ENCODE data around the gene GNAQ.
"Not testable (repeated sequence)": the region's sequence is repeated elsewhere in the genome, so short reads cannot be mapped to it uniquely, and the experiment has no call there.

GNAQ gene

DNA sequence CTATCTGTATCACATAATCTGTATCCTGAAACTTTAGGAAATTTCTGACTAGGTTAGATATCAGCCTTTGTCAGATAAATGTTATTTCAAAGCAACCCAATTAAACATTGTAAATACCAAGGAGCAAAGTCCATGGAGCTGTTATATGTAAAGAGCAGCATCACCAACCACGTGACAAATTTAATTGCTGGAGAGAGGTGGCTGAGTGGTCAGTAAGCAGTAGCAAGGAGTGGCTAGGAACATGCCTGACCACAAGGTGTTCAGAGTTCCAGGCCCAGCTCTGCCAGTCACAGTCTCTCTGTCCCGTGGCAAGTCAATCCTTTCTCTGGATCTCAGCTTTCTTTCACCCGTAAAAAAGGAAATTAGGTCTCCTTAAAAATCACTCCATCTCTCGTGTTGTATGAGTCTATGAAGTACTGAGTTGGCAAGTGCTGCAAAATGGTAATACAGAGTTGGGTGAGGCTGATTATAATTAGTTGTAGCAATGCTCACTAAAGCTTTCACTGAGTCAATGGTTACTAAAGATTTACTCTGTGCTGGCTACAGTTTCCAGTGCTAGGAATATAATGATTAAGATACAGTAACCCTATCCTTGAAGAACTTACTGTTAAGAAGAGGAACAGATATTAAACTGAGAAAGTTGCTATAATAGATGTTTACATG is 166.1 kb downstream of the GNAQ start:
- DNase-seq = no peak

GRCh38 chr9:77864211-77864889 is 167.3 kb downstream of the GNAQ start:
- no peak for DNase-seq

- not testable (repeated sequence) for DNase-seq
Measured at GRCh38 chr9:77863638-77864037, 168.0 kb downstream of the GNAQ start.

DNA sequence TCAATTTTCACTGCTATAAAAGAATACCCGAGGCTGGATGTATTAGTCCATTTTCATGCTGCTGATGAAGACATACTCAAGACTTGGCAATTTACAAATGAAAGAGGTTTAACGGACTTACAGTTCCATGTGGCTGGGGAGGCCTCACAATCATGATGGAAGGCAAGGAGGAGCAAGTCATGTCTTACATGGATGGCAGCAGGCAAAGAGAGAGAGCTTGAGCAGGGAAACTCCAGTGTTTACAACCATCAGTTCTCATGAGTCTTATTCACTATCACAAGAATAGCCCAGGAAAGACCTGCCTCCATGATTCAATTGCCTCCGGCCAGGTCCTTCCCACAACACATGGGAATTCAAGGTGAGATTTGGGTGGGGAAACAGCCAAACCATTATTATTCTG is 170.7 kb downstream of the GNAQ start:
- DNase-seq = not testable (repeated sequence)

DNA sequence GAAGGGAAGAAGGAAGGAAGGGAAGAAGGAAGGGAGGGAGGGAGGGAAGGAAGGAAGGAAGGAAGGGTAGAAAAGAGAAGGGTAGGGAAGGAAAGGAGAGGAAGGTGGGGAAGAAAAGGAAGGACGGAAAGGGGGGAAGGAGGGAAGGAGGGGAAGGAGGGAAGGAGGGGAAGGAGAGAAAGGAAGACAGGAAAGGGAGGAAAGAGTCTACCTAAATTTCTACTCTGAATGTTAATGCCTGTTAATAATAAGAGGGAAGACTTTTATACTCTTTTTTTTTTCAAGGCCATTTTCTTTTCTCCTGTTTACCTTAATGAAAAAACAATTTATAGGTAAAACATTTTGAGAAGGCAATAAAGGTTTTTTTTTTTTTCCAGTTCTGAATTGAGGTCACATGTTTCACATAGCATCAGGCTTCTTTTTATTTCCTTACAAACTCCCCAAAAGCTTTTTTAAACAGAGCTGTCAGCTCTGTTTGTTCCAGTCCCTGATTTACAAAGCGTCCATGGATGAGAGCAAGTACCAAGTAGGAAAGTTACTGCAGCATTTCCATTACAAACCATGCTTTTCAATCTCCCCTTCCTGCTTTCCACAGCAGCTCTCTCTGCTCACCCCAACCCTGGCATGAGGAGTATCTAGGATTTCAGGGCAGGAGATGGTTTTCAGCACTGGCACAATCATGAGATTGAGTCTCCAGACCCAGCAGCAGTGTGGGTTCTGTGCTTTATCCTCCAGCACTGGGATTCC is 173.9 kb downstream of the GNAQ start:
- no peak for DNase-seq

DNA sequence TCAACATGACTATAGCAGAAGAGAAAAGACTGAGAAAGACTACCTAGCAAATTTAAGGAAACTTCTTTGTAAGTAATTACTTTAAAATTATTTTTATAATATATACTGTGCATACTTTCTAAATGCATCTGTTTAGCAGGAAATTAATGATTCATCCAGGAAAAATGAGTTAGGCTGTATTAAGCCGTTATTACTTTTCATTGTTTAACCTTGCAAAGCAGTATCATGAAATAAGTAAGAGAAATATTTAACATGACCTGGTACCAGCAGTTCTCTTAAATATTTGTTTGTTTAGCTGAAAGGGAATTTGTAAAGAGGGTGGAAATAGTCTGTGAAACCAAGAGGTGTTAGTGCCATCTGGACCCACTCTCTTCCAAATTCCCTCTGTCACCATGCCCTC is 175.0 kb downstream of the GNAQ start:
- no peak for DNase-seq

DNA sequence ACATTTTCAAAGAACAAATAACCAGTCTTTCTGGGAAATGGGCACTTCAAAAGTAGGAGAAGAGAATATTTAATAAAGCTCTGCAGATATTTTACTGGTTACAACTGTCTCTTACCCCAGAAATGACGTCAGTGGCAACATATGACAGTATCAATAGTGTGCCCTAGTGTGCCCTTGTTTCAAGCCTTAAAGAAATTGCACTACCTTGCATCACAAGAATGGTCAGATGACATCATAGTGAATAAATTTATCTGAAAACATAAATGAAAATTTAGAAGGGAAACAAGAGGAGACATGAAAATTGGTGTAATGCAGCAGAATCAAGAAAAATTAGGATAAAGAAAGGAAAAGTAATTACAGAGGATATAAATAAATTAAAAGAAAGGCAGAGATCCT is 176.7 kb downstream of the GNAQ start:
- no peak for DNase-seq

DNA sequence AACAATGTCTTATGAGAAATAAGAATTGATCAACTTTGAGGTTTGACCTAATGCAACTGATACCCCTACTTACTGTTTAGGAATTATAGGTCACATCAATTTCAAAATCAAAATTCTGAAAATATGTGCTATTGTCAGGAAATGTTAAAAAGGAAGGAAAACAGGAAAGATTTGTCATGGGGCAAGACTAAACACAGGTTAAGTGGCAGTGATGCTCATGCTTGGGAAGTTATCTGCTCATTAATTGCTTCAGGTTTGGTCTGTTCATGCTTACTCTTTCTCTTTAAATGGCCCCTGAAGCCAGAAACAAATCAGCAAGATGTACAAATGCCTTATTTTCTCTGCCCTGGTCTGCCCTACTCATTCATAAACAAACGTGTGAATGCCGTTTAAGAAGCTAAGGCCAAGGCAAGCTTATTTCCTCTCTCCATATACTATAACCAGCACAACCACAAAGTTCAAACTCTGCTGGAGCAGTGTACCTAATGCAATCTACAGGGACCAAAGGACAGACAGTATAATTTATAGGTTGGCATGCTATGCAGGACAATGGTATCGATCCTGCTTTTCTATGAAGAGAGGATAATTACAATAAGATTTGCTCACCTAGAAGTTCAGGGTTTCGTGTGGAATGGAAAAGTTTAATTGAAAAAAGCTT is 177.2 kb downstream of the GNAQ start:
- no peak for DNase-seq

GRCh38 chr9:77853716-77854115 is 177.9 kb downstream of the GNAQ start:
- DNase-seq = no peak

- no peak for DNase-seq
Measured at GRCh38 chr9:77851882-77852595, 179.6 kb downstream of the GNAQ start.

DNA sequence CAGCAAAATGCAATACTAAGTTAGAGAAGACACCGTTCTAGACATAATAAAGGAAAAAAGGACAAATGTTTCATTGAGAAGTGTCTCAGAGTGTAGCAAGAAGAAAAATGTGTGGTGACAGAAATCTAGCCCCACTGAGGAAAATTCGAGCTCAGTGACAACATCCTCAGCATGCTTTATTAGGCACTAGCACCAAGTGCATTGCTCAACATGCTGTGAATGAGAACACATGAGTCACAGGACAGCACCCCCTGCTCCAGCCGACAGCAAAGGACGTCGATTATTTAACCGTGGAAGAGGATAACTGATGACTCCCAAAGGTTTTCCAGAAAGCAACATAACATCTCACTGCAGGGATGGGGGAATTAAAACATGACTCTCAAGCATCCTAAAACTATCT is 182.7 kb downstream of the GNAQ start:
- no peak for DNase-seq

DNA sequence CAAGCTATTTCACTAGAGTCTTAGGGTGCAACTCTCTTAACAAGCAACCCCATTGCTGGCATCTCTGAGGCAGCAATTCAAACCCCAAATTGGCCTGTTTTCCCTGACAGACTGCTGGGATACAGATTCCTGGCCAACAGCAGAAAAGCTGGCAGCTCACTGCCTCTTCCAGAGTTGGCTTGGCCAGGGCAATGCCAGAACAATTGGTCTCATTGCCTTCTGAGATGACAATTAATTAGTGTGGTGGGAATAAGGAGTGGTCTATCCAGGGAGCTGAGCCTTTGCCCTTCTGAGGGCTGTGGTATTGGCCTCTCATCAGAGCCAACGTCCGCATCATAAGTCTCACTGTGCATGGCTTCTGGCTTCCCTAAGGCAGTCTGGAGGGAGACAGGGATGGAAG is 183.2 kb downstream of the GNAQ start:
- no peak for DNase-seq

- no peak for DNase-seq
Measured at GRCh38 chr9:77847626-77848025, 184.0 kb downstream of the GNAQ start.

- no peak for DNase-seq
Measured at GRCh38 chr9:77847059-77847499, 184.5 kb downstream of the GNAQ start.

- no peak for DNase-seq
Measured at GRCh38 chr9:77844415-77844814, 187.2 kb downstream of the GNAQ start.

- DNase-seq = no peak
Measured at GRCh38 chr9:77843871-77844155, 187.8 kb downstream of the GNAQ start.

DNA sequence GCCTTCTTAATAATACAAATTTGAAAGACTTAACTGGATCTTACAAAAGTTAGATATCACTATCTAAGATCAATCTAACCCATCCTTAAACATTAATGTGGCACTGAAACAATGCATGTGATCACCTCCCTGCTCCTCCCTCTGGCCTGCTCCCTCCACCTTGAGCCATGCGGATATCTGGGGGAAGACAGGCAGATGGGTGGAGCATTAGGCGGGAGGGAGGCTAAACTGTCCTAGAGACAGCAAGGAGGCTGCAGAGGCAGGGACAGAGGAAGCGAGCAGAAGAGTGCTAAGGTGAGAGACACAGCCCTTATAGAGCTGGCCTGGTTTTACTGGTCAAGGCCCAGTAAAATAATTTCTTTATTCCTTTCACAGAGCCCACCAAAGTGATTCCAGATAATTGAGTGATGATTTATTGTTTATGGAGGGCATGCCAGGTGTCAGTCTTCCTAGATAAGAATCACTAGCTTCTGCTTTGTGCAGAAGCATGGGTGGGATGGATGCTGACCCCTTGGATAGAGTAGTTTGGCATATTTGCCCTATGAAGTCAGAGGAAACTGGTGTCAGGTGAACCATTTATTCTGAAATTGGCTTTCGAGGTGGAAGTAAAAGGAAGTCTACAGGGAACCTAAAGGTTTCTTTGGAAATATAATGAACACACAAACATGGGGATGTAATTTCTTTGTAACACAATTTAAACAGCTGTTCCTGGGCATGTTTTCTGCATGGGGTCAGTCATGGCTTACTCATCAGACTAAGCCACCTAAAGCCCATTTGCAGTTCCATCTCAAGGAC is 188.3 kb downstream of the GNAQ start:
- no peak for DNase-seq

DNA sequence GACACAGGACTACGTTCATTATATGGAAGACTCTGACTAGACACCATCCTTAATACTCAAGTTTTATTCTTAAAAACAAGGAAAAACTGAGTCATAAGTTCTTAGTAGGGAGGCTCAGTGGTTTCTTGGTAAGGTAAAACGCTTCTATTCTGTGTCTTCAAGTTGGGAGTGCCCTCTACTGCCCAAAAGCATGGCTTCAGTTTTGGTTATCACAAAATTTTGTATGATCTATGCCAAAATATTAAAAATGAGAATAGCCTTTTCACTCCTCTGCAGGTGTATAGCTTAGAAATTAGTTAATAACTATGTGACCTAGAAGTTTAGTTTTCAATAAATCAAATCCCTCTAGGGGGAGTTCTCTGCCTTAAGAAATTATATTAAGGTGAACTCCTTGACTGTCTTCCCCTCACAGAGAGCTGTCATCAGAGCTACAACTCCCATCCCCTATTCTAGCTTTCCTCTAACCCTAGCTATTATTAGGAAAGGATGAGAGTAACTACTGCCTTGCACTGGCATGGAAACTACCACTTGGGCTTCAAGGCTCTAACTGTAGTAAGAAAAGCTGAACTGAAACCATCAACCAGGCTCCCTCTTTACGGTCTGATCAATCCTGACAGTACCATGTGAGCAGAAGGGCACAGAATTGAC is 189.7 kb downstream of the GNAQ start:
- DNase-seq = no peak

DNA sequence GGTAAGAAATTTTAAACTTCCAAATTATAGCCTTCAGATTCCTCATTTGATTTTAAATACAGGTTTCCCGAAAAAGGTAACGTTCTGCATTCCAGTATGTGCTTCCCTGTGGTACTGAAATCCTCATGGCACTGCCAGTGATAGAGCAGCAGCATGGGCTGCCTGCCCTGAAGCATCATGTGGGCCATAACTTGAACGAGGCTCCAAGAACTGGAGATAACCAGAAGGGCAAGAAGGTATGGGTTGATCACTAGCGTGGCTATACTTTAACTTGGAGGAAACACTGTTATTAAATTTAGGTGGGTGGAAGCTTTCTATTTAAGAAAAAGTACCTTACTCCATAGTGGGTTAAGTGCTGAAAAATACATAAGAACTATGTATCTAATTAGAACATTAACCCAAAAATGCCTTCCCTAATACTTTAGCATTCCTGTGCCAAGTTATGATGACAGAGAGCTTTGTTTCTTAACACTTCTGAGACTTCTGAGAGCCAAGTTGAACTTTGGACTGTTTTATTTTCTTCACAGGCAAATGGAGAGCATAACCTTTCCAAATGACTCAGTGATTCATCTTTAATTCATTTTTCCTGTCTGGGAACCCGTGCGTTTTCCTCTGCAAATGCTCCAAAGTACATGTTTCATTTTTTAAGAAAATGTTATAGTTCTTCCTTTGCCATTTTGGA is 192.0 kb downstream of the GNAQ start:
- no peak for DNase-seq

- no peak for DNase-seq
Measured at GRCh38 chr9:77838986-77839385, 192.6 kb downstream of the GNAQ start.

DNA sequence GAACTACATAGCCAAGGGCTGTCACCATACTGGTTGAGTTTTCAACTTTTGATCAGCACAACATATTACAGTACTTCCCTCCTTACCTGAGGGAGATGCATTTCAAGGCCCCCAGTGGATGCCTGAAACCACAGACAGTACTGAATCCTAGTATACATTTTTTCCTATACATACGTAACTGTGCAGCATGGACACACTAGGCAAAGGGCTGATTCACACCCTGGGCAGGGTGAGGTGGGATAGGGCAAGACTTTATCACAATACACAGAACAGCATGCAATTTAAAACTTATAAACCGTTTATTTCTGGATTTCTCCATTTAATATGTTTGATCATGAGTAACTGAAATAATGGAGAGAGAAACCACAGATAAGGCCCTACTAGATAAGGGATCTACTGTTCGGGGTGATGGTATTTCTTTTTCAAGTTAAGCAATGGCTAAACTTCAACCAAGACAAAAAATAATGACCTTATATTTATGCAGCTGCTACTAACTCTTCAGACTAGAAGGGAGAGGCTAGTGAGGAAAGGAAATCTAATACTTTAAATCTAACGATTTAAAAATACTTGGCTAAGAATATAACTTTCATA is 196.6 kb downstream of the GNAQ start:
- no peak for DNase-seq
